SU-DHL-6 (cell line): ENCODE measurements around the gene ATP8A1.

ENCODE experiments used
- H2AFZ ChIP-seq: fragments of 200-600 bp; sonication (generic); 2 replicates; pipeline ENCODE4 v1.6.1; 2014; ENCODE audit warnings: low read depth, mild to moderate bottlenecking, moderate library complexity, mixed read lengths, antibody characterized with exemption, low read length; ENCODE audit not compliant: severe bottlenecking
- H3F3A ChIP-seq: fragments of 200-600 bp; shearing (Covaris generic); 2 replicates; pipeline ENCODE4 v1.6.0; 2016; ENCODE audit warnings: antibody characterized with exemption, mild to moderate bottlenecking; ENCODE audit not compliant: insufficient read depth
- H3K27ac ChIP-seq: fragments of 200-600 bp; sonication (generic); 2 replicates; pipeline ENCODE4 v1.5.1; 2016; ENCODE audit warnings: low read depth, mild to moderate bottlenecking, low read length, moderate library complexity, mixed read lengths
- H3K27me3 ChIP-seq: fragments of 200-600 bp; sonication (generic), shearing (Covaris generic); 2 replicates; pipeline ENCODE4 v1.6.0; 2014; ENCODE audit warnings: mild to moderate bottlenecking, low read length
- H3K36me3 ChIP-seq: fragments of 200-600 bp; sonication (generic); 2 replicates; pipeline ENCODE4 v1.6.1; 2014; ENCODE audit warnings: mild to moderate bottlenecking, low read length, mixed read lengths
- H3K4me2 ChIP-seq: fragments of 300-600, 200-600 bp; shearing (Covaris generic), sonication (generic); 2 replicates; pipeline ENCODE4 v1.6.0; 2014; ENCODE audit warnings: low read length, low read depth, mild to moderate bottlenecking; ENCODE audit not compliant: poor library complexity, severe bottlenecking
- H3K4me3 ChIP-seq: fragments of 200-600 bp; sonication (generic); 2 replicates; pipeline ENCODE4 v1.5.1; 2014; ENCODE audit warnings: antibody characterized with exemption, low read length, mild to moderate bottlenecking, mixed read lengths; ENCODE audit not compliant: insufficient read depth, poor library complexity, severe bottlenecking
- H3K79me2 ChIP-seq: fragments of 200-600 bp; sonication (generic); 2 replicates; pipeline ENCODE4 v1.6.1; 2014; ENCODE audit warnings: mild to moderate bottlenecking, low read length, moderate library complexity; ENCODE audit not compliant: insufficient read depth
- H3K9ac ChIP-seq: fragments of 200-600 bp; sonication (generic); 2 replicates; pipeline ENCODE4 v1.7.0; 2014; ENCODE audit warnings: mild to moderate bottlenecking, low read length
- H3K9me2 ChIP-seq: fragments of 200-600 bp; sonication (generic); replicated peaks from 2 replicates; pipeline ENCODE4 v1.6.1; 2014; ENCODE audit warnings: low read length; ENCODE audit not compliant: insufficient read depth
- H3K9me3 ChIP-seq: fragments of 200-600 bp; sonication (generic); 2 replicates; pipeline ENCODE4 v1.6.1; 2014; ENCODE audit warnings: low read length, mixed read lengths; ENCODE audit not compliant: insufficient read depth
- H4K20me1 ChIP-seq: fragments of 200-600 bp; sonication (generic); 2 replicates; pipeline ENCODE4 v1.6.1; 2014; ENCODE audit warnings: low read depth, mild to moderate bottlenecking, antibody characterized with exemption, low read length, moderate library complexity, mixed read lengths
- CTCF ChIP-seq: fragments of 200-600 bp; sonication (generic); IDR thresholded peaks from one replicate; pipeline ENCODE4 v1.5.1; 2017; ENCODE audit warnings: antibody characterized with exemption, mild to moderate bottlenecking, low read length, moderate library complexity; ENCODE audit not compliant: insufficient read depth, poor library complexity, severe bottlenecking
- EZH2phosphoT487 ChIP-seq: fragments of 200-600 bp; sonication (generic), shearing (Covaris generic); conservative IDR thresholded peaks from 2 replicates; pipeline ENCODE4 v1.6.1; 2018; ENCODE audit warnings: mild to moderate bottlenecking, antibody characterized with exemption, low read length, moderate library complexity, mixed read lengths

The ATP8A1 gene

GRCh38 chr4:42672359-42673081 lies 15.6 kb upstream of the ATP8A1 start:
- Histone ChIP-seq H2AFZ (no peak overlapping the region), H3K4me3 (no peak overlapping the region), H4K20me1 (no peaks in the 10 kb centered on the region), H3K79me2 (no peaks in the 10 kb centered on the region), H3K9me3 (no peaks in the 10 kb centered on the region), H3K9ac (no peak overlapping the region), H3K9me2 (no peaks in the 10 kb centered on the region), H3K27me3 (no peaks in the 10 kb centered on the region), H3F3A (no peaks in the 10 kb centered on the region), H3K36me3 (no peaks in the 10 kb centered on the region), H3K4me2 (no peak overlapping the region), H3K27ac (no peak overlapping the region)
- TF ChIP-seq EZH2phosphoT487: no peak
- no peak for TF ChIP-seq CTCF

- no peak overlapping the region for H3K4me3 ChIP-seq
- H3K9me3 ChIP-seq: no peaks in the 10 kb centered on the region
- H3K9ac ChIP-seq: no peak overlapping the region
- no peaks in the 10 kb centered on the region for H3K79me2 ChIP-seq
- no peaks in the 10 kb centered on the region for H3F3A ChIP-seq
- H3K4me2 ChIP-seq: no peak overlapping the region
- no peak for TF ChIP-seq CTCF
- no peak for TF ChIP-seq EZH2phosphoT487
- no peaks in the 10 kb centered on the region for H3K36me3 ChIP-seq
- H2AFZ ChIP-seq: no peak overlapping the region
- no peaks in the 10 kb centered on the region for H3K9me2 ChIP-seq
- no peaks in the 10 kb centered on the region for H3K27me3 ChIP-seq
- no peaks in the 10 kb centered on the region for H4K20me1 ChIP-seq
- no peak overlapping the region for H3K27ac ChIP-seq
These were observed 14.7 kb upstream of the ATP8A1 start for GRCh38 chr4:42671431-42672194.

- Histone ChIP-seq H3K4me3 (peak overlapping the region; percentile 69), H3K9me2 (no peaks in the 10 kb centered on the region), H3K9me3 (no peaks in the 10 kb centered on the region; the same call in 1 of the 2 replicates), H2AFZ (peak overlapping the region; percentile 87), H3K36me3 (no peaks in the 10 kb centered on the region), H3K9ac (peak overlapping the region; percentile 70), H3K27me3 (no peaks in the 10 kb centered on the region), H4K20me1 (no peaks in the 10 kb centered on the region), H3K79me2 (peaks cover 32% of the 10 kb centered on the region), H3K27ac (no peak overlapping the region), H3K4me2 (peak overlapping the region; percentile 78), H3F3A (no peaks in the 10 kb centered on the region)
- TF ChIP-seq CTCF: no peak
- TF ChIP-seq EZH2phosphoT487: no peak
These were observed 1.4 kb upstream of the ATP8A1 start for GRCh38 chr4:42658261-42658660.
